Body of pancreas (tissue), 4 donors: ENCODE results near the gene STX8. TPM values are rescaled to one million over a fixed set of nuclear protein-coding genes. Genes with fewer than 3 reads are reported as not detected.

ENCODE experiments used
- ATAC-seq: fragments of 150-250 bp; one replicate; pipeline ENCODE4 v1.9.1; 2016
- DNase-seq, 4 donors: peaks; one replicate each; pipeline ENCODE4 v3.0.0-alpha.2; 2019
- H3K27ac ChIP-seq, 4 donors: fragments of 200-600 bp; sonication (generic); 1 replicate in 3 of 4; 2 replicates in 1 of 4; pipeline versions ENCODE4 v1.5.1 to v1.6.1; 2016 to 2019; ENCODE audit warnings: mild to moderate bottlenecking in 1 of 4, mixed read lengths in 1 of 4, moderate library complexity in 1 of 4
- H3K27me3 ChIP-seq, 2 donors: fragments of 200-600 bp; sonication (generic); one replicate each; pipeline ENCODE4 v1.6.0; 2016; ENCODE audit warnings: mild to moderate bottlenecking in 1 of 2
- H3K36me3 ChIP-seq, 2 donors: fragments of 200-600 bp; sonication (generic); replicated peaks in 1 of 2; 2 replicates each; pipeline ENCODE4 v1.5.1; 2016; ENCODE audit warnings: low read depth in 2 of 2; ENCODE audit not compliant: insufficient read depth in 1 of 2
- H3K4me1 ChIP-seq: fragments of 200-600 bp; sonication (generic); one replicate; pipeline ENCODE4 v1.6.0; 2016
- H3K4me3 ChIP-seq, 2 donors: fragments of 200-600 bp; sonication (generic); 1 replicate in 1 of 2; 2 replicates in 1 of 2; pipeline ENCODE4 v1.5.1; 2016 to 2019
- H3K9me3 ChIP-seq, 3 donors: fragments of 200-600 bp; sonication (generic); 1 replicate in 2 of 3; 2 replicates in 1 of 3; pipeline ENCODE4 v1.5.1; 2016
- CTCF ChIP-seq, 7 experiments: fragments of 450-650 bp in 4 of 7; fragments of 200-600 bp in 3 of 7; sonication (generic) in 3 of 7; IDR thresholded peaks; one replicate each; pipeline ENCODE4 v1.5.1; 2016 to 2019; ENCODE audit warnings: antibody characterized with exemption in 7 of 7
- POLR2A ChIP-seq, 3 donors: fragments of 450-650 bp; IDR thresholded peaks; one replicate each; pipeline ENCODE4 v1.6.1; 2016; ENCODE audit warnings: antibody characterized with exemption in 3 of 3, mild to moderate bottlenecking in 2 of 3
- WGBS, 2 donors: methylation state at CpG; one replicate each; pipeline ENCODE4 v1.1.5; 2017; 5-methylcytosine and 5-hydroxymethylcytosine counted together
- intact Hi-C: fragments of 100-400 bp; cut with DNase I; formaldehyde crosslinking; loops from one replicate; pipeline ENCODE4 v1.15.1; 2023
- total RNA-seq, 2 donors: library from RNA; depleted of rRNA; stranded (reverse); fragments of >200 nt; gene quantifications; one replicate each; pipeline ENCODE4 v1.1.0, GENCODE V29; 2016

Gene STX8
- total RNA-seq, 2 donors from 2014 or later, result 32.2 to 37.6 TPM

GRCh38 chr17:9402590-9403199, 172.9 kb downstream of the STX8 start:
- 90 to 93% methylated on average over 9 of the region's 9 CpGs for WGBS, 2 donors
- DNase-seq (peak in 3 of 4 donors; percentile 9 to 30 (median 22)), ATAC-seq (no peak)

GRCh38 chr17:9401434-9401833, 174.2 kb downstream of the STX8 start:
- H3K4me1 ChIP-seq, result no peaks in the 10 kb centered on the region
- intact Hi-C loops, result no loop called here
- no peak overlapping the region for H3K27ac ChIP-seq
- no peak for ATAC-seq
- H3K36me3 ChIP-seq, result no peaks in the 10 kb centered on the region
- TF ChIP-seq CTCF (IDR thresholded peaks at IDR 0.05), result no peak
- TF ChIP-seq POLR2A (IDR thresholded peaks at IDR 0.05), result no peak
- no peaks in the 10 kb centered on the region for H3K27me3 ChIP-seq
- 79 to 80% methylated on average over 4 of the region's 4 CpGs for WGBS, 2 donors
- H3K4me3 ChIP-seq, result no peak overlapping the region
- no peak for DNase-seq
- H3K9me3 ChIP-seq, result no peaks in the 10 kb centered on the region

More at GRCh38 chr17:9402590-9403199, 172.9 kb downstream of the STX8 start:
- Histone ChIP-seq H3K36me3 (no peaks in the 10 kb centered on the region), H3K4me3 (no peak overlapping the region), H3K27me3 (no peaks in the 10 kb centered on the region), H3K4me1 (no peaks in the 10 kb centered on the region), H3K9me3 (no peaks in the 10 kb centered on the region), H3K27ac (no peak overlapping the region)
- intact Hi-C loops, result no loop called here
- TF ChIP-seq POLR2A (IDR thresholded peaks at IDR 0.05) (no peak), CTCF (IDR thresholded peaks at IDR 0.05) (peak in 5 of 7 experiments; percentile 21 to 32 (median 26))

- no peak for TF ChIP-seq POLR2A (IDR thresholded peaks at IDR 0.05)
- TF ChIP-seq CTCF (IDR thresholded peaks at IDR 0.05), result no peak
- no peaks in the 10 kb centered on the region for H3K36me3 ChIP-seq
- H3K27ac ChIP-seq, result peak overlapping the region in 1 of 4 donors; percentile 14
- 69 to 81% methylated on average over 3 of the region's 3 CpGs for whole genome bisulfite sequencing, 2 donors
- ATAC-seq (peak; percentile 89), DNase-seq (peak in 2 of 4 donors; percentile 10 to 42)
- intact Hi-C loops, result no loop called here
- H3K4me3 ChIP-seq, result no peak overlapping the region
- no peaks in the 10 kb centered on the region for H3K27me3 ChIP-seq
- H3K4me1 ChIP-seq, result no peaks in the 10 kb centered on the region
- no peaks in the 10 kb centered on the region for H3K9me3 ChIP-seq
Observed at GRCh38 chr17:9389111-9389527, 186.5 kb downstream of the STX8 start.

GRCh38 chr17:9386401-9386800, 189.2 kb downstream of the STX8 start:
- ATAC-seq (no peak), DNase-seq (no peak)
- no peak for TF ChIP-seq POLR2A (IDR thresholded peaks at IDR 0.05)
- WGBS, 2 donors, result 55 to 57% methylated on average over 3 of the region's 3 CpGs
- Histone ChIP-seq H3K36me3 (no peaks in the 10 kb centered on the region), H3K4me1 (no peaks in the 10 kb centered on the region), H3K27ac (no peak overlapping the region), H3K27me3 (no peaks in the 10 kb centered on the region), H3K4me3 (no peak overlapping the region), H3K9me3 (no peaks in the 10 kb centered on the region)
- intact Hi-C loops, result no loop called here

- no peaks in the 10 kb centered on the region for H3K4me1 ChIP-seq
- ATAC-seq (no peak), DNase-seq (no peak)
- intact Hi-C loops, result no loop called here
- no peaks in the 10 kb centered on the region for H3K36me3 ChIP-seq
- H3K4me3 ChIP-seq, result no peak overlapping the region
- WGBS, 2 donors, result 87 to 92% methylated on average over 3 of the region's 3 CpGs
- TF ChIP-seq CTCF (IDR thresholded peaks at IDR 0.05) (no peak), POLR2A (IDR thresholded peaks at IDR 0.05) (no peak)
- no peak overlapping the region for H3K27ac ChIP-seq
- no peaks in the 10 kb centered on the region for H3K27me3 ChIP-seq
- H3K9me3 ChIP-seq, result no peaks in the 10 kb centered on the region
Observed at GRCh38 chr17:9383826-9384225, 191.8 kb downstream of the STX8 start.
